H1 (cell line): ENCODE results near the gene TERB2. TPM values are rescaled to one million over a fixed set of nuclear protein-coding genes. Genes with fewer than 3 reads are reported as not detected.

ENCODE experiments used
- CTCF ChIA-PET: fragments of 300-600 bp; sonication (Branson Sonifier 250); formaldehyde crosslinking; loops from one replicate; lab custom pipeline; 2021; ENCODE audit not compliant: partially characterized antibody; lab: Charles Lee
- POLR2A ChIA-PET: fragments of 300-600 bp; sonication (Branson Sonifier 250); formaldehyde crosslinking; loops from one replicate; lab custom pipeline; 2021; ENCODE audit warnings: inconsistent platforms; ENCODE audit not compliant: partially characterized antibody; lab: Charles Lee
- DNase-seq, 2 experiments: peaks; one replicate each; pipeline versions ENCODE4 v3.0.0 to v3.0.0-alpha.2; 2010 to 2022; ENCODE audit warnings: low spot score in 2 of 2, low read depth in 1 of 2, mixed read lengths in 1 of 2
- FAIRE-seq: peaks from 2 replicates; lab custom pipeline; 2011; peaks lifted over from hg19 to GRCh38; lab: Jason Lieb, UNC
- H2AFZ ChIP-seq: 2 replicates; pipeline ENCODE4 v1.8.1; 2012; ENCODE audit warnings: low read length, inconsistent platforms
- H2AK5ac ChIP-seq: 2 replicates; pipeline ENCODE4 v1.6.1; 2013; ENCODE audit warnings: low read depth, low read length
- H2BK120ac ChIP-seq: replicated peaks from 2 replicates; pipeline ENCODE3; 2013; ENCODE audit warnings: low read depth, low read length, inconsistent platforms
- H2BK12ac ChIP-seq: 2 replicates; pipeline ENCODE4 v1.6.1; 2013; ENCODE audit warnings: low read depth, low read length
- H2BK15ac ChIP-seq: 2 replicates; pipeline ENCODE4 v1.6.1; 2013; ENCODE audit warnings: low read length
- H2BK20ac ChIP-seq: 2 replicates; pipeline ENCODE4 v1.6.1; 2013; ENCODE audit warnings: low read length
- H2BK5ac ChIP-seq: 2 replicates; pipeline ENCODE4 v1.6.1; 2013; ENCODE audit warnings: low read depth, low read length
- H3K14ac ChIP-seq: 2 replicates; pipeline ENCODE4 v1.6.1; 2013; ENCODE audit warnings: inconsistent platforms; ENCODE audit not compliant: insufficient read length
- H3K18ac ChIP-seq: 2 replicates; pipeline ENCODE4 v1.6.1; 2013; ENCODE audit warnings: low read length; ENCODE audit errors: extremely low read depth
- H3K23ac ChIP-seq: 2 replicates; pipeline ENCODE4 v1.6.1; 2013; ENCODE audit warnings: inconsistent platforms; ENCODE audit not compliant: insufficient read length
- H3K23me2 ChIP-seq: 2 replicates; pipeline ENCODE4 v1.6.1; 2013; ENCODE audit warnings: low read depth, low read length
- H3K27ac ChIP-seq: 2 replicates; pipeline ENCODE4 v1.6.1; 2011; ENCODE audit warnings: low read depth, low read length, inconsistent platforms
- H3K27me3 ChIP-seq, 4 experiments: replicated peaks in 1 of 4; 1 replicate in 1 of 4; 2 replicates in 3 of 4; pipeline versions ENCODE4 v1.6.1 to v1.8.1; 2011 to 2013; ENCODE audit warnings: low read length in 3 of 4, mild to moderate bottlenecking in 3 of 4, inconsistent platforms in 2 of 4, mixed read lengths in 2 of 4, moderate library complexity in 1 of 4; ENCODE audit not compliant: control insufficient read depth in 3 of 4, insufficient read depth in 3 of 4; ENCODE audit errors: extremely low read depth in 1 of 4
- H3K36me3 ChIP-seq, 4 experiments: 2 replicates each; pipeline versions ENCODE4 v1.6.1 to v1.8.1; 2011 to 2013; ENCODE audit warnings: mild to moderate bottlenecking in 4 of 4, low read length in 3 of 4, moderate library complexity in 2 of 4, control low read depth in 1 of 4, inconsistent platforms in 1 of 4; ENCODE audit not compliant: insufficient read depth in 4 of 4, control insufficient read depth in 2 of 4
- H3K4ac ChIP-seq: replicated peaks from 2 replicates; pipeline ENCODE3; 2013; ENCODE audit warnings: low read length, low read depth, mixed read lengths, inconsistent platforms; ENCODE audit not compliant: insufficient read length
- H3K4me1 ChIP-seq, 4 experiments: replicated peaks in 1 of 4; 1 replicate in 1 of 4; 2 replicates in 3 of 4; pipeline versions ENCODE4 v1.6.1 to v1.8.1; 2011 to 2013; ENCODE audit warnings: low read length in 3 of 4, inconsistent platforms in 2 of 4, mixed read lengths in 1 of 4; ENCODE audit not compliant: insufficient read depth in 4 of 4, control insufficient read depth in 3 of 4
- H3K4me2 ChIP-seq, 2 experiments: 2 replicates each; pipeline versions ENCODE4 v1.6.1 to v1.8.1; 2011 to 2013; ENCODE audit warnings: low read depth in 2 of 2, low read length in 2 of 2, control low read depth in 1 of 2, inconsistent platforms in 1 of 2, mild to moderate bottlenecking in 1 of 2; ENCODE audit not compliant: insufficient read depth in 1 of 2
- H3K4me3 ChIP-seq, 4 experiments: fragments of 200-600, 300-600 bp in 1 of 4; sonication (generic), shearing (Covaris generic), sonication (Bioruptor Twin) in 1 of 4; 2 replicates each; pipeline versions ENCODE4 v1.5.1 to v1.8.1; 2011 to 2016; ENCODE audit warnings: low read length in 4 of 4, low read depth in 3 of 4, control low read depth in 2 of 4, inconsistent platforms in 2 of 4, mild to moderate bottlenecking in 2 of 4, mixed read lengths in 1 of 4, moderate library complexity in 1 of 4; ENCODE audit not compliant: insufficient read depth in 2 of 4; ENCODE audit errors: extremely low read depth in 1 of 4
- H3K56ac ChIP-seq: replicated peaks from 2 replicates; pipeline ENCODE3; 2013; ENCODE audit warnings: low read depth, mild to moderate bottlenecking, mixed read lengths, low read length, inconsistent platforms; ENCODE audit not compliant: insufficient read length
- H3K79me1 ChIP-seq: 2 replicates; pipeline ENCODE4 v1.6.1; 2013; ENCODE audit warnings: low read depth, low read length, control low read depth
- H3K79me2 ChIP-seq, 2 experiments: 2 replicates each; pipeline versions ENCODE4 v1.6.1 to v1.8.1; 2012 to 2013; ENCODE audit warnings: low read length in 2 of 2, mild to moderate bottlenecking in 2 of 2, inconsistent platforms in 1 of 2; ENCODE audit not compliant: insufficient read depth in 2 of 2, control insufficient read depth in 1 of 2
- H3K9ac ChIP-seq, 4 experiments: replicated peaks in 1 of 4; 1 replicate in 1 of 4; 2 replicates in 3 of 4; pipeline versions ENCODE4 v1.6.1 to v1.8.1; 2011 to 2013; ENCODE audit warnings: low read depth in 3 of 4, low read length in 3 of 4, control low read depth in 2 of 4, mild to moderate bottlenecking in 2 of 4, moderate library complexity in 2 of 4, inconsistent platforms in 1 of 4; ENCODE audit errors: extremely low read depth in 1 of 4
- H3K9me3 ChIP-seq, 2 experiments: 2 replicates each; pipeline versions ENCODE4 v1.6.1 to v1.8.1; 2012 to 2013; ENCODE audit warnings: mild to moderate bottlenecking in 2 of 2, moderate library complexity in 2 of 2, control low read depth in 1 of 2, inconsistent platforms in 1 of 2, low read depth in 1 of 2, low read length in 1 of 2, mixed read lengths in 1 of 2; ENCODE audit not compliant: insufficient read depth in 2 of 2
- H4K20me1 ChIP-seq, 2 experiments: replicated peaks in 1 of 2; 2 replicates each; pipeline versions ENCODE3 to v1.8.1; 2011 to 2013; ENCODE audit warnings: inconsistent platforms in 2 of 2, low read length in 2 of 2, mild to moderate bottlenecking in 1 of 2; ENCODE audit not compliant: insufficient read depth in 2 of 2, control insufficient read depth in 1 of 2
- H4K5ac ChIP-seq: 2 replicates; pipeline ENCODE4 v1.6.1; 2013; ENCODE audit warnings: low read length, low read depth, mixed read lengths, inconsistent platforms; ENCODE audit not compliant: insufficient read length
- H4K8ac ChIP-seq: 2 replicates; pipeline ENCODE4 v1.8.0; 2013; ENCODE audit warnings: mild to moderate bottlenecking, moderate library complexity, low read length, inconsistent platforms; ENCODE audit not compliant: insufficient read depth; ENCODE audit errors: extremely low read depth
- H4K91ac ChIP-seq: replicated peaks from 2 replicates; pipeline ENCODE3; 2013; ENCODE audit warnings: low read length, mixed read lengths, inconsistent platforms; ENCODE audit not compliant: insufficient read length
- CEBPB ChIP-seq: IDR thresholded peaks from 2 replicates; pipeline ENCODE4 v1.6.1; 2012; ENCODE audit warnings: low read depth, low read length
- RFX5 ChIP-seq: IDR thresholded peaks from 2 replicates; pipeline ENCODE4 v1.6.1; 2011; ENCODE audit warnings: low read depth, low read length, improper control_type of control experiment, borderline replicate concordance
- WGBS, 2 experiments: shearing (Covaris generic) in 1 of 2; methylation state at CpG; one replicate each; pipeline versions ENCODE4 v1.1.6 to v1.1.7; 2013 to 2015; ENCODE audit warnings: low lambda C conversion rate in 2 of 2, mixed read lengths in 2 of 2, inconsistent platforms in 1 of 2, low coverage in 1 of 2, missing lambda C conversion rate in 1 of 2; ENCODE audit not compliant: insufficient replicate concordance in 2 of 2, insufficient coverage in 1 of 2, insufficient read length in 1 of 2; ENCODE audit errors: extremely low coverage in 1 of 2, missing lambda C conversion rate in 1 of 2; 5-methylcytosine and 5-hydroxymethylcytosine counted together
- polyA plus RNA-seq, 7 experiments: library from polyadenylated mRNA; depleted of rRNA in 3 of 7; stranded (reverse) in 5 of 7; unstranded in 2 of 7; fragments of >200 nt in 5 of 7; fragments of 200-250 nt in 2 of 7; gene quantifications; 1 replicate in 5 of 7; 2 replicates in 1 of 7; 4 replicates in 1 of 7; pipeline versions ENCODE4 v1.2.1 to v1.2.3, GENCODE V29; 2011 to 2013; ENCODE audit warnings: missing spikeins in 2 of 7, mixed read lengths in 2 of 7
- total RNA-seq: library from RNA; stranded (reverse); fragmentation: NEBNext Ultra II Directional; extraction: Animal tissue kit (Norgen Biotek cat#: 25700); gene quantifications from 2 replicates; pipeline ENCODE4 v1.2.1, GENCODE V29; 2021

The TERB2 gene
- total and polyA plus RNA-seq, 2 of the 8 experiments (the other 6 are each of a cell fraction or from before 2014, with no cell fraction given): not detected

GRCh38 chr15:45026651-45027190 is 70.2 kb downstream of the TERB2 start:
- H3K9ac ChIP-seq: no peak overlapping the region
- no peak overlapping the region for H3K18ac ChIP-seq
- no peak overlapping the region for H4K5ac ChIP-seq
- H4K8ac ChIP-seq: no peak overlapping the region
- H2AK5ac ChIP-seq: no peak overlapping the region
- no peak overlapping the region for H3K56ac ChIP-seq
- no peak overlapping the region for H2BK5ac ChIP-seq
- ChIA-PET POLR2A (no interaction called here), CTCF (interaction anchor here (1.4 kb wide), 1 partner anchor 10 kb away, joined by 4 read pairs; no protein-coding TSS in a partner anchor)
- H2BK120ac ChIP-seq: no peak overlapping the region
- no peak overlapping the region for H2BK20ac ChIP-seq
- H3K27ac ChIP-seq: no peak overlapping the region
- H3K4me1 ChIP-seq: peaks cover 5 to 10% (median 8%) of the 10 kb centered on the region in 4 experiments
- peaks cover 0 to 27% of the 10 kb centered on the region in 2 experiments; a peak in 2 of 4 replicates for H3K79me2 ChIP-seq
- H2BK12ac ChIP-seq: no peak overlapping the region
- TF ChIP-seq RFX5 (no peak), CEBPB (no peak)
- no peak overlapping the region for H2BK15ac ChIP-seq
- FAIRE-seq (no peak), DNase-seq (no peak)
- H3K4me3 ChIP-seq: no peak overlapping the region
- H3K4ac ChIP-seq: no peak overlapping the region
- WGBS, 2 experiments: 90% methylated on average over 5 of the region's 5 CpGs; no CpG with 5 or more reads in 1 of the 2 experiments
- no peaks in the 10 kb centered on the region for H3K9me3 ChIP-seq
- peaks cover 5% of the 10 kb centered on the region; the same call in 1 of the 2 replicates for H3K79me1 ChIP-seq
- no peak overlapping the region for H4K91ac ChIP-seq
- H3K23me2 ChIP-seq: peaks cover 9% of the 10 kb centered on the region
- H4K20me1 ChIP-seq: peaks cover 0 to 7% of the 10 kb centered on the region in 2 experiments
- no peak overlapping the region for H3K14ac ChIP-seq
- H3K36me3 ChIP-seq: peaks cover 2 to 10% (median 5%) of the 10 kb centered on the region in 4 experiments; a peak in 2 of 8 replicates
- no peak overlapping the region for H2AFZ ChIP-seq
- H3K27me3 ChIP-seq: no peaks in the 10 kb centered on the region; a peak in 1 of 7 replicates
- H3K23ac ChIP-seq: no peak overlapping the region
- H3K4me2 ChIP-seq: no peak overlapping the region
